ENCODE measurements around the gene RAPGEF4. TPM values are rescaled to one million over a fixed set of nuclear protein-coding genes. Genes with fewer than 3 reads are reported as not detected.

Gene RAPGEF4
- polyA plus RNA-seq, 1 experiment, result 1.3 TPM

DNA sequence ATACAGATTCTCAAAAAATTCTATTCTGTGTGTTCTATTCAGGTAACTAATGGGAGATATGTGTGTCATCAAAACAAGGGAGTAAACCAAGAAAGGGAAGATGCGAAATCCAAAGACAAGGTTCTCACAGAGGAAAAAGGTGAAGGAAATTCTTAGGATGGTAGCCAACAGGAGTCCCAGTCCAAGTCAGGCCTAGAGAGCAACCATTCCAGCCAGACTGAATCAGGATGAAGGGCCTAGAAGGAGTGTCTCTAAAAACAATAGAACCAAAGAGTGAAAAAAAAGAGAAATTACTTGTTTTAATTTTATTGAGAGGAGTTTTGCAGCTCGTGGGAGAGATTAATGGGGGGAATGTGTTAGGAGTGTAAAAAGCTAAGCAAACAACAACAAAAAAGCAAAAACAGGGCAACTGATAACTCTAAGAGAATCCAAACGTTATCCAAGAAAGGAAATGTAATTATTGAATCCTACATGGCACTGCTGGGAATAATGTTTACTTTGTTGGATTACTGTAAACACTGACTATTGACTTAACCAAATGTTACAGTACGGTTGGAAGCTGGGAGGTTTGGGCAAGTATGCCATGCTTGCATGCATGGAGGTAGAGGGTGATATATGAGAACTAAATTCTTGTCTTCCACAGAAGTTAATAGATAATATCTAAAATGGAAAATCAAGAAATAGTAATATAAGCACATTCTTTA lies 352.3 kb downstream of the RAPGEF4 start:
- CTCF ChIA-PET, result no interaction called here
- Histone ChIP-seq H3K9me3 (ENCODE audit: control insufficient read depth, insufficient read depth, low read length) (no peaks in the 10 kb centered on the region), H3K27me3 (ENCODE audit: control insufficient read depth, insufficient read depth, low read length) (no peaks in the 10 kb centered on the region), H3K4me3 (ENCODE audit: low read depth, low read length) (no peak overlapping the region), H3K27ac (ENCODE audit: low read depth, low read length) (no peak overlapping the region)
- no peak for DNase-seq (ENCODE audit: low read depth, low spot score)
- POLR2A ChIA-PET, result interaction anchor here (0.9 kb wide), 1 partner anchor 8 kb away, joined by 5 read pairs; no protein-coding TSS in a partner anchor
- TF ChIP-seq, protein P1, sequence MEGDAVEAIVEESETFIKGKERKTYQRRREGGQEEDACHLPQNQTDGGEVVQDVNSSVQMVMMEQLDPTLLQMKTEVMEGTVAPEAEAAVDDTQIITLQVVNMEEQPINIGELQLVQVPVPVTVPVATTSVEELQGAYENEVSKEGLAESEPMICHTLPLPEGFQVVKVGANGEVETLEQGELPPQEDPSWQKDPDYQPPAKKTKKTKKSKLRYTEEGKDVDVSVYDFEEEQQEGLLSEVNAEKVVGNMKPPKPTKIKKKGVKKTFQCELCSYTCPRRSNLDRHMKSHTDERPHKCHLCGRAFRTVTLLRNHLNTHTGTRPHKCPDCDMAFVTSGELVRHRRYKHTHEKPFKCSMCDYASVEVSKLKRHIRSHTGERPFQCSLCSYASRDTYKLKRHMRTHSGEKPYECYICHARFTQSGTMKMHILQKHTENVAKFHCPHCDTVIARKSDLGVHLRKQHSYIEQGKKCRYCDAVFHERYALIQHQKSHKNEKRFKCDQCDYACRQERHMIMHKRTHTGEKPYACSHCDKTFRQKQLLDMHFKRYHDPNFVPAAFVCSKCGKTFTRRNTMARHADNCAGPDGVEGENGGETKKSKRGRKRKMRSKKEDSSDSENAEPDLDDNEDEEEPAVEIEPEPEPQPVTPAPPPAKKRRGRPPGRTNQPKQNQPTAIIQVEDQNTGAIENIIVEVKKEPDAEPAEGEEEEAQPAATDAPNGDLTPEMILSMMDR (IDR thresholded peaks at IDR 0.05; ENCODE audit: low read depth, low read length), result no peak

DNA sequence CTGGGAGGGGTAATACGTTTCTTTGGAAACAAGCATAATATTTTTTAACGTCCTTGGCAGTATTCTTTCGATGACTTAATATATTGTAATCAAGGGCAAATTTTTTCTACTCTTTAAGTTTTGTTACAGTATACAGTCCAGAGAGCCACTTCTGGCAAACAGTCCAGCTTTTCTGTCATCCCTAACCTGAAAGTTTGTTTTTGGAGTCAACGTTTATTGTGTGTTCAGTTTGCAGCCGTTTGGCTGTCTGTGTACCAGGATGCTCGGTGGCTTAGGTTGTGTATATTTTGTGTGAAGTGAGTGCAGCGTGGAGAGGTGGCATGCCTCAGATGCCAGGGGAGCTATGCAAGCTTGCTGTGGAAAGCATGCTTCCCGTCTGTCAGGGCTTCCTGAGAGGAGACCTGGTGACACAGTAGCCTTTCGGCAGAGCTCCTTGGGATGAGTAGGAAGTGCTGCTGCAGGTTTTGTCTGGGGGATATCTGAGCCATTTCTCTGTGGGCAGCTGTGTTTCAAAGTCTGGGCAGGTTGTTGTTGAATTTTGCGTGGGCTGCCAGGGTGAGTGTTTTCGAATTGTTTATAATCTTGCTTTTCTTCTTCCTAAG lies 354.7 kb downstream of the RAPGEF4 start:
- ChIA-PET POLR2A (interaction anchor here (1.0 to 2.1 kb wide), 3 partner anchors 10 to 62 kb away, joined by 3 to 17 read pairs (median 6); no protein-coding TSS in a partner anchor), CTCF (interaction anchor here (1.1 to 3.2 kb wide), 3 partner anchors 11 to 120 kb away, joined by 5 to 24 read pairs (median 20); no protein-coding TSS in a partner anchor)
- Histone ChIP-seq H3K27ac (ENCODE audit: low read depth, low read length) (peak overlapping the region; percentile 54), H3K27me3 (ENCODE audit: control insufficient read depth, insufficient read depth, low read length) (no peaks in the 10 kb centered on the region), H3K4me3 (ENCODE audit: low read depth, low read length) (peak overlapping the region; percentile 40), H3K9me3 (ENCODE audit: control insufficient read depth, insufficient read depth, low read length) (no peaks in the 10 kb centered on the region)
- no peak for DNase-seq (ENCODE audit: low read depth, low spot score)
- TF ChIP-seq, protein P1 (IDR thresholded peaks at IDR 0.05; ENCODE audit: low read depth, low read length), result no peak

DNA sequence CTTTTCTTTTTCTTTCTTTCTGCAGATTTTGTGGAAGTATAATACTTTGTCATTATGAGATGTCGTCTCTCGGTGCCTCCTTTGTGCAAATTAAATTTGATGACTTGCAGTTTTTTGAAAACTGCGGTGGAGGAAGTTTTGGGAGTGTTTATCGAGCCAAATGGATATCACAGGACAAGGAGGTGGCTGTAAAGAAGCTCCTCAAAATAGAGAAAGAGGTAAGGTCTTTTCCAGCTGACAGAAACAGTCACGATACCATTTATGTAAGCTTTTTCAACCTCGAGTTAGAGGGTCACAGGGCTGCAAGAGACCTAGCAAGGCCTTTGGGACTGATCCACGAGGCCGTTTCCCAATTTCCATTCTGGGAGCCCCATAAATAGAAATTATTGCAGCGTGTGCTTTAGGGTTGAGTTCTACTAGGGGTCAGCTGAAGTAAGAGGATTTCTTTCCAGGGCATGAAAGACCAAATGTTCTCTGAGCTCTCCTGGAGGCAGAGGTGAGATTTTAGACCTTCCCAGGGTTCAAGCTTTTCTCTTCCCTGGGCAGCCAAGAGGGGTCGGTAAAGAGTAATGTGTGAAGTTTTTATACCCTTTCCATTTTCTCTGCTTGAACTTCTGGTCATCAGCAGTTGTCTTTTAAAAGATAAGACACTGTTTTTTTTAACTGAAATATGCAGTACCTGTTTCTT lies 355.5 kb downstream of the RAPGEF4 start:
- CTCF ChIA-PET, result interaction anchor here (1.1 to 3.2 kb wide), 7 partner anchors 10 to 120 kb away, joined by 3 to 24 read pairs (median 4); no protein-coding TSS in a partner anchor
- H3K9me3 ChIP-seq (ENCODE audit: control insufficient read depth, insufficient read depth, low read length), result no peaks in the 10 kb centered on the region
- POLR2A ChIA-PET, result interaction anchor here (0.5 to 2.1 kb wide), 5 partner anchors 11 to 62 kb away, joined by 3 to 17 read pairs (median 4); no protein-coding TSS in a partner anchor
- no peaks in the 10 kb centered on the region for H3K27me3 ChIP-seq (ENCODE audit: control insufficient read depth, insufficient read depth, low read length)
- H3K4me3 ChIP-seq (ENCODE audit: low read depth, low read length), result peak overlapping the region; percentile 40
- DNase-seq (ENCODE audit: low read depth, low spot score), result no peak
- H3K27ac ChIP-seq (ENCODE audit: low read depth, low read length), result peak overlapping the region; percentile 25
- TF ChIP-seq, protein P1 (IDR thresholded peaks at IDR 0.05; ENCODE audit: low read depth, low read length), result peak; percentile 48

DNA sequence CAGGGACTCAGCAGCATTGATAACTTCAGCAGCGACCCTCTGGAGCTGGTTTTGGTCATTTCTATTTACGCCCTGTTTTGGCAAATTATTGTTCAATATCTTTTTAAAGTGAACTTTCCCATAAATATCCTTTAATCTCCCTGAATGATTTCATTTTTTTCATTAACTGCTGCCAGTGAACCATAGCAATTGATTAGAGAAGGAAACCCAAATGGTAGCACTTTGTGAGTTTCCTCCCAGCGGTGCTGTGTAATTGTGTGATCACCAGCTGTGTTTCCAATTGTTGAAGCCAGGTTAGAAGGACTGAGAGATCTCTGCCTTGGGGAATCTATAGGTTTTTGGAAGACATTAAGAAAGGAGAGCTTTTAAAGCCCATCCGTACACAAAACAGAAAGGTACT lies 356.3 kb downstream of the RAPGEF4 start:
- ChIA-PET POLR2A (interaction anchor here (1.2 kb wide), 1 partner anchor 12 kb away, joined by 4 read pairs; no protein-coding TSS in a partner anchor), CTCF (interaction anchor here (1.1 to 3.2 kb wide), 6 partner anchors 22 to 119 kb away, joined by 3 to 24 read pairs (median 4); no protein-coding TSS in a partner anchor)
- no peak overlapping the region for H3K4me3 ChIP-seq (ENCODE audit: low read depth, low read length)
- DNase-seq (ENCODE audit: low read depth, low spot score), result no peak
- H3K27ac ChIP-seq (ENCODE audit: low read depth, low read length), result no peak overlapping the region
- no peaks in the 10 kb centered on the region for H3K27me3 ChIP-seq (ENCODE audit: control insufficient read depth, insufficient read depth, low read length)
- no peaks in the 10 kb centered on the region for H3K9me3 ChIP-seq (ENCODE audit: control insufficient read depth, insufficient read depth, low read length)
- TF ChIP-seq, protein P1 (IDR thresholded peaks at IDR 0.05; ENCODE audit: low read depth, low read length), result no peak
